ENCODE results near the gene RAD9A.

Gene RAD9A

GRCh38 chr11:67442504-67443404 lies 51.0 kb downstream of the RAD9A start:
- TF ChIP-seq CTCF (IDR thresholded peaks at IDR 0.05; ENCODE audit: insufficient read depth, missing control alignments) = no peak
- FAIRE-seq (no peak), DNase-seq (ENCODE audit: insufficient read length, low spot score) (no peak)

GRCh38 chr11:67445515-67445914 lies 53.7 kb downstream of the RAD9A start:
- no peak for TF ChIP-seq CTCF (IDR thresholded peaks at IDR 0.05; ENCODE audit: insufficient read depth, missing control alignments)
- FAIRE-seq (no peak), DNase-seq (ENCODE audit: insufficient read length, low spot score) (no peak)
